Esophagus squamous epithelium (tissue), 4 donors: ENCODE results near the gene CCSAP.

Experiments
- CTCF ChIP-seq, 6 experiments: fragments of 450-650 bp in 4 of 6; fragments of 200-600 bp in 2 of 6; sonication (generic) in 2 of 6; IDR thresholded peaks; one replicate each; pipeline ENCODE4 v1.5.1; 2016 to 2019; ENCODE audit warnings: antibody characterized with exemption in 6 of 6, mild to moderate bottlenecking in 4 of 6, moderate library complexity in 4 of 6
- POLR2A ChIP-seq, 4 donors: fragments of 450-650 bp; IDR thresholded peaks; one replicate each; pipeline ENCODE4 v1.6.1; 2017; ENCODE audit warnings: antibody characterized with exemption in 4 of 4, mild to moderate bottlenecking in 4 of 4, moderate library complexity in 3 of 4

DNA sequence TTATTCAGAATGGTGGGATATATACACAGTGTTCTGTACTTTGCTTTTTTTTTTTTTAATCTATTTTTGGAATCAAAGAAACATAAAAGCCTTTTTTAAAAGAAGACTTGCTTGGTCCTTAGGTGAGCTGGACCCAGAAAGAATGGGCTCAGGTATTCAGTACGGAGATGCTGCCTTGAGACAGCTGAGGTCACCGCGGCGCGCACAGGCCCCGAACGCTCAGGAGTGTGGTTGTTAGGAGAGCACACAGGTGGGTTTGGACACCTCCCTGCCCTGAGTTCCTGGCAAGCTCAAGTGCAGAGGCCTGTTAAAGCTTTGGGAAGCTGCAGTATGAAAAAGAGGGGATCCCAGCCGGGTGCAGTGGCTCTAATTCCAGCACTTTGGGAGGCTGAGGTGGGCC lies 40.1 kb downstream of the CCSAP start:
- TF ChIP-seq POLR2A (IDR thresholded peaks at IDR 0.05) = no peak
- no peak for TF ChIP-seq CTCF (IDR thresholded peaks at IDR 0.05)
